OCI-LY1 (cell line): ENCODE data around the gene FCRL5.

ENCODE experiments used
- H2AFZ ChIP-seq: fragments of 200-600 bp; sonication (generic), shearing (Covaris generic); 2 replicates; pipeline ENCODE4 v1.6.0; 2014; ENCODE audit warnings: antibody characterized with exemption, mild to moderate bottlenecking, low read length
- H3F3A ChIP-seq: fragments of 200-600 bp; sonication (generic), shearing (Covaris generic); 2 replicates; pipeline ENCODE4 v1.6.0; 2014; ENCODE audit warnings: mild to moderate bottlenecking, antibody characterized with exemption, low read length, moderate library complexity; ENCODE audit not compliant: insufficient read depth
- H3K27ac ChIP-seq: fragments of 200-600 bp; sonication (generic); 2 replicates; pipeline ENCODE4 v1.5.1; 2014; ENCODE audit warnings: low read length, mixed run types, mild to moderate bottlenecking, low read depth; ENCODE audit not compliant: poor library complexity, severe bottlenecking
- H3K27me3 ChIP-seq: fragments of 200-600 bp; sonication (generic); 2 replicates; pipeline ENCODE4 v1.6.0; 2014; ENCODE audit warnings: antibody characterized with exemption, mild to moderate bottlenecking, low read length, moderate library complexity; ENCODE audit not compliant: insufficient read depth
- H3K36me3 ChIP-seq: fragments of 200-600 bp; sonication (generic); 2 replicates; pipeline ENCODE4 v1.6.1; 2014; ENCODE audit warnings: mild to moderate bottlenecking, antibody characterized with exemption, low read length, moderate library complexity, mixed read lengths; ENCODE audit not compliant: insufficient read depth
- H3K4me1 ChIP-seq: fragments of 200-600 bp; sonication (generic); 2 replicates; pipeline ENCODE4 v1.5.1; 2014; ENCODE audit warnings: mild to moderate bottlenecking, low read length, moderate library complexity; ENCODE audit not compliant: insufficient read depth, severe bottlenecking
- H3K4me2 ChIP-seq: fragments of 200-600 bp; sonication (generic), shearing (Covaris generic); 2 replicates; pipeline ENCODE4 v1.6.1; 2014; ENCODE audit warnings: low read length
- H3K4me3 ChIP-seq: fragments of 200-600 bp; sonication (generic); 2 replicates; pipeline ENCODE4 v1.5.1; 2014; ENCODE audit warnings: low read length, low read depth, mild to moderate bottlenecking, mixed read lengths; ENCODE audit not compliant: poor library complexity, severe bottlenecking
- H3K79me2 ChIP-seq: fragments of 200-600 bp; shearing (Covaris generic); 2 replicates; pipeline ENCODE4 v1.6.1; 2016; ENCODE audit warnings: mixed run types, low read length, mixed read lengths; ENCODE audit not compliant: insufficient read depth
- H3K9ac ChIP-seq: fragments of 200-600 bp; sonication (generic), shearing (Covaris generic); 2 replicates; pipeline ENCODE4 v1.6.1; 2014; ENCODE audit warnings: mild to moderate bottlenecking, low read length, mixed read lengths
- H3K9me2 ChIP-seq: fragments of 200-600 bp; sonication (generic), shearing (Covaris generic); 2 replicates; pipeline ENCODE4 v1.6.1; 2014; ENCODE audit warnings: low read depth, mild to moderate bottlenecking, low read length, mixed read lengths
- H3K9me3 ChIP-seq: fragments of 200-600 bp; shearing (Covaris generic); 2 replicates; pipeline ENCODE4 v1.6.1; 2014; ENCODE audit warnings: low read length, mixed read lengths
- H4K20me1 ChIP-seq: fragments of 200-600 bp; sonication (generic), shearing (Covaris generic); 2 replicates; pipeline ENCODE4 v1.6.0; 2016; ENCODE audit warnings: mild to moderate bottlenecking, low read length; ENCODE audit not compliant: insufficient read depth
- CTCF ChIP-seq: fragments of 200-600 bp; sonication (generic), shearing (Covaris generic); IDR thresholded peaks from 2 replicates; pipeline ENCODE4 v1.5.1; 2017; ENCODE audit warnings: mild to moderate bottlenecking, antibody characterized with exemption, low read length, moderate library complexity, mixed read lengths
- EZH2 ChIP-seq: fragments of 200-600 bp; sonication (generic), shearing (Covaris generic); IDR thresholded peaks from 2 replicates; pipeline ENCODE4 v1.8.0; 2017; ENCODE audit warnings: borderline replicate concordance, mixed run types, mild to moderate bottlenecking, antibody characterized with exemption, low read length, moderate library complexity, mixed read lengths

Gene FCRL5

GRCh38 chr1:157471531-157471930, 80.8 kb downstream of the FCRL5 start:
- Histone ChIP-seq H2AFZ (no peak overlapping the region), H3K9me3 (no peaks in the 10 kb centered on the region; the same call in 1 of the 2 replicates), H3K4me1 (no peaks in the 10 kb centered on the region), H3K79me2 (no peaks in the 10 kb centered on the region), H4K20me1 (no peaks in the 10 kb centered on the region), H3K27ac (no peak overlapping the region), H3F3A (no peaks in the 10 kb centered on the region), H3K36me3 (no peaks in the 10 kb centered on the region), H3K27me3 (no peaks in the 10 kb centered on the region), H3K4me2 (no peak overlapping the region), H3K9me2 (no peaks in the 10 kb centered on the region), H3K9ac (no peak overlapping the region), H3K4me3 (no peak overlapping the region)
- no peak for TF ChIP-seq EZH2
- no peak for TF ChIP-seq CTCF

DNA sequence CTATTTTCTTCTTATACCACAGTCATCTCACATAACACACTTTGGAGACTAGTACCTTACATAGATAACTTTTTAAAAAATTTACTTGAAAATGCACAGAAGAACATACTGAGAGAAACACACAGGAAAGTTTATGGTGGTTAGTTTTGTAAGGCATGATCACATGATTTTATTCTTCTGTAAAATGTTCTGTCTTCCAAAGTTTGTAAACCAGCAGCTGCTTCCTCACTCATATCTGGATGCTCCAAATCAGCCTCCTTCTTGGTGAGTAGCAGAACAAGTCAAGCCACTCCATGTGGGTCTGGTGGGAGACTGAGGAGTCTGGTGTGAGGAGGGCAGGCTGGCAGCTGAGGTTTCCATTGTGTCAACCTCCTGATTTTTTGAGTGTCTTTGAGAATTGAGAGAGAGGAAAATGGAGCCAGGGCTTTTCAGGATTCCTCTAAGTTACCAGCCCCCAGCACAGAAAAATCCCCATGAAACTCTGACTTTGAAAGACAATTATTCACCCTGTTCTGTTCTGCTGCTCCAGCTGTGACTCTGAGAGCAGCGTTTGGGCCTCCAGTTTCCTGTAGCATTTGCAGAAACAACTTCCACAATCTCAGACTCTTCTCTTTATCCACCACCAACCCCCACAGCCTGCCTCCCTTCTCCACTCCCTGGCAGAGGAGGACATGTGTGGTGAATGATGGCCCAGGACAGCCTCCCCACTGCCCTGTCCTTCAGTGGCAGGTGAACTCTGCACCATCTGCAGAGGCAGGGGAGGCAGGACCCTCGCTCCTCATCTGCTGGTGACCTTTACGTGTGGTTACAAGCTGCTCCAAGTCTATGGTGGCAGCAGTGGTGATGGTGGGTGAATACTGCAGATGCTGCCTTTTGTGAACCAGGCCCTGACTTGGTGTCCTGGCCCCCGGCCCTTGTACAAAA, 82.3 kb downstream of the FCRL5 start:
- H2AFZ ChIP-seq = no peak overlapping the region

GRCh38 chr1:157469300-157469699, 83.0 kb downstream of the FCRL5 start:
- TF ChIP-seq CTCF = no peak
- TF ChIP-seq EZH2 = no peak
- Histone ChIP-seq H3K9me3 (no peaks in the 10 kb centered on the region), H3K9ac (no peak overlapping the region), H3K27me3 (no peaks in the 10 kb centered on the region), H4K20me1 (no peaks in the 10 kb centered on the region), H3K4me2 (no peak overlapping the region), H3K9me2 (no peaks in the 10 kb centered on the region), H3K27ac (no peak overlapping the region), H3F3A (no peaks in the 10 kb centered on the region), H3K4me3 (no peak overlapping the region), H3K36me3 (no peaks in the 10 kb centered on the region), H2AFZ (no peak overlapping the region), H3K4me1 (no peaks in the 10 kb centered on the region), H3K79me2 (no peaks in the 10 kb centered on the region)

More for the DNA sequence above, 82.3 kb downstream of the FCRL5 start:
- Histone ChIP-seq H3K9me2 (no peaks in the 10 kb centered on the region), H3K36me3 (no peaks in the 10 kb centered on the region), H3K4me3 (no peak overlapping the region), H3K9me3 (no peaks in the 10 kb centered on the region), H3K9ac (no peak overlapping the region), H3K79me2 (no peaks in the 10 kb centered on the region), H4K20me1 (no peaks in the 10 kb centered on the region), H3F3A (no peaks in the 10 kb centered on the region), H3K27ac (no peak overlapping the region), H3K4me1 (no peaks in the 10 kb centered on the region), H3K27me3 (no peaks in the 10 kb centered on the region), H3K4me2 (no peak overlapping the region)
- TF ChIP-seq CTCF = no peak
- TF ChIP-seq EZH2 = no peak
